HTR-8/SVneo (cell line): Measurements from ENCODE around the gene ATF7.

ENCODE experiments used
- DNase-seq: peaks from one replicate; pipeline ENCODE4 v3.0.0; 2011; ENCODE audit warnings: low spot score, mixed read lengths; ENCODE audit not compliant: insufficient read length
- FAIRE-seq: peaks from 2 replicates; lab custom pipeline; 2011; peaks lifted over from hg19 to GRCh38; lab: Jason Lieb, UNC

Gene ATF7

DNA sequence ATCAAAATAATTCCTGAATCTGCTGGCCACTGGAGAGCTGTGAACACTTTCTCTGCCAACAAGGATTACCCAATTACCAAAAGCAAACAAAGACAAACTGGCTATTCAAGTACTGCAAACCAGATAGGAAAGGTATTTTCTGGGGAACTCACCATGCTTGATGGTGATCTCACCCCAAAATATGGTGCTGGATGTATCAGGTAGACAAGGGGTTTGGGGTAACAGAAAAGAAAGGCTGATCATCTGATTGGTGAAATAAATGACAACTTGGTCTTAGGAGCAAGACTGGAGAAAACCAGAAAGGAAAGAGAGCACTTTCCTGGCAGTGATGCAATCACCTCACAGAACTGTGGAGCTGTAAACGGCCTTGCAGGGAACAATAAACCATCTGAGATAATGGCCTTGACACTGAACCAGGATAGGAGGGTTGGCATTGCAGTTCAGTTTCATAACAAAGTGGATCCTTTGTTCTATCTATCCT lies 87.9 kb downstream of the ATF7 start:
- DNase-seq (no peak), FAIRE-seq (no peak)

GRCh38 chr12:53536962-53537361 lies 89.2 kb downstream of the ATF7 start:
- DNase-seq, result no peak

GRCh38 chr12:53533471-53533870 lies 92.7 kb downstream of the ATF7 start:
- no peak for DNase-seq
- no peak for FAIRE-seq

More at GRCh38 chr12:53536962-53537361, 89.2 kb downstream of the ATF7 start:
- FAIRE-seq, result no peak

DNA sequence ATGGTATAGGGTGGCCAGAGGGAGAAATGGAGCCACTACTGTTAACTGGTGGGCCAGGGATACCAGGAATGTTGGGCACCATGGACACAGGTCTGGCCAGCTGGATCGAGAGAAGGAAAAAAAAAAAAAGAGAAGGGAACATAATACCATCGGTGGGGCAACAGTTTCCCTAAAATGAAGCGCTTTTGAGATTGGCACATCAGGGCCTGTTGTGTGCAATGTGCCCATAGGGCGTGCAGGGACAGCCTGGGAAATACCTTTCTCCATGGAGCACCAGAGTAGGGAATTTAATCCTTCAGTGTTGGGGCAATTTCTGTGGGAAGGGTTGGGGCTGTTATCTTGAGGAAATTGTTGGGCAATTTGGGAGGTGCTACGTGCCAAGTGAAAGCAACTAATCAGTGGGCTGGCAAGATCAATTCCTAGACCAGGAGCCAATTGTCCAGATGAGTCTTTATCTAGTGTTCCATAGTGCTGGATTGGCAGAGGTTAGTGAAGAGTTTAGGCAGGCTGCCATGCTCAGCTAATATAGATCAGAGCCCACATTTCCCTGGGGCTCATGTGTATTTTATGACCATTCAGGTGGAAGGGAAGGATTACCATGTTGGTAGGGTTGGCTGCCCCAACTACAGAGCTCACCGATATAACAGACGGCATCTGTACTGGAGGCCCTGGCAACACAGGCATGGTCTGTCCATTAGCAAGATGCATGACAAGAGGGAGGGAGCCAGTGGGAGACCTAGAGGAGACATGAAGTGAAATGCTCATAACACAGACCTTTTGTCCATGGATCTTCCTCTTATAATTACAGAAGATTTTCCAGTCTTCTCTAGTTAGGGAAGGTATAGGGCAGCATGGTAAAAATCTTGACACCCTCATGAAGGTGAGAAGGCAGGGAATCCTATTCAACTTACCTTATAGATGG lies 93.4 kb downstream of the ATF7 start:
- FAIRE-seq (no peak), DNase-seq (no peak)

- FAIRE-seq, result no peak
- DNase-seq, result no peak
These were observed 94.2 kb downstream of the ATF7 start for GRCh38 chr12:53532021-53532420.

DNA sequence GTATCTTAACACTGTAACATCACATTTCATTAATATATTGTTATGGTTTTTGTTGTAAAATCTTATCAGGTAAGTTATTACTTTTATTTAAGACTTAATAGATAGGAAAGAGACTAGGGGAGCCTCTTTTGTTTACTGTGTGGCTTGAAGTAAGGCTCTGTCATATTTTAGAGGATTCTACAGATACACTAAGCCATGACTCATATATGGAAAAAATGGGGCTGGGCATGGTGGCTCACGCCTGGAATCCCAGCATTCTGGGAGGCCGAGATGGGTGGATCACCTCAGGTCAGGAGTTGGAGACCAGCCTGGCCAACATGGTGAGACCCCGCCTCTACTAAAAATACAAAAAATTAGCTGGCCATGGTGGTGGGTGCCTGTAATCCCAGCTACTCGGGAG lies 95.3 kb downstream of the ATF7 start:
- DNase-seq (no peak), FAIRE-seq (no peak)

GRCh38 chr12:53530061-53530460 lies 96.1 kb downstream of the ATF7 start:
- no peak for FAIRE-seq
- DNase-seq, result no peak

GRCh38 chr12:53524476-53524875 lies 101.7 kb downstream of the ATF7 start:
- DNase-seq (no peak), FAIRE-seq (no peak)

DNA sequence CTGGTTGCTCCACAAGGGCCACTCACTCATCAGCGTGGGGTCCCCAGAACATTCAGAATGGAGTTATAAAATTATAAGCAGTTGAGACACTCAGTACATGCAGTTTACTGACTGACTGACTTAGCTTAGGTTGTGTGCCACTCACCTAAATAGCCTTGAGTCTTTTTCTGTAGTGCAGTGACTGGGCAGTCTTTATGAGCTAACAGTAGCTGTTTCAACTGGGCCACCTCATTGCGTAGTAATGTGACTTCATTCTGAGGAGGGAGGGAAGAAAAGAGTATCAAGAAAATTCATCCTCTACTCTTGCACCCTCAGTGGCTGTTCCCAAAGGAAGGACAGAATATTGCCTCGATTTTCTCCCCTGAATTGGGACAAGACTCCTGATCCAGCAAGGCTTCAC lies 103.1 kb downstream of the ATF7 start:
- no peak for DNase-seq
- no peak for FAIRE-seq

- FAIRE-seq (no peak), DNase-seq (no peak)
These were observed 107.8 kb downstream of the ATF7 start for GRCh38 chr12:53518381-53518780.

DNA sequence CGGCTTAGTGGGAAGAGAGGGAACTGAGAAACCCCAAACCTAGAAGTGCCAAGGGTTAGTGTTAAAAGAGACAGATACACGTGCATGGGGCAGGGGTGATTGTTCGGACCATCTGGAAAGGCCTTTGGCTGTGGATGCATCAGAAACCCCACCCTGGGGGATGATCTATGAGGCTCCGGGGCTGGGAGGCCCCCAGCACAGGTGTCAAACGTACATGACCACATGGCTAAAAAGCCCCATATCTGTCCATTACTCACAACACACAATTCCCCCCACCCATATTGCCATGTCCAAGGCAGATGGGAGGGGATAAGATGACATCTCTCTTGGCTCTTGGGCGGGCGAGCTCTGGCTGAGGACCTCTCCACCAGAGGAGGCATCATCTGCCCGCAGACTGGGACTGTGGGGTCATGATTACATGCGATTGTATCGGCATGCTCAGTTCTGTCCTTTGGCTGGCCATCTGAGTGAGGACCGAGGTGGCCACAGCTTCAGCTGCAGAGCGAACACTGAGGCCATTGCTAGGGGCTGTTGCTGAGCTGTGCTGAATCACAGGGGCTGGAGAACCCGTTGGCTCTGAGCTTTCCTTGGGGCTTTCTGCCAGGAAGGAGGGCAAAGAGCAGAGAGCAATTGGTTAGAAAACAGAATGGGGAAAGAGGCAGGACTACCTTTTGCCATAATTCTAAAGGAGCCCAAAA lies 109.3 kb downstream of the ATF7 start:
- DNase-seq, result no peak
- FAIRE-seq, result no peak

DNA sequence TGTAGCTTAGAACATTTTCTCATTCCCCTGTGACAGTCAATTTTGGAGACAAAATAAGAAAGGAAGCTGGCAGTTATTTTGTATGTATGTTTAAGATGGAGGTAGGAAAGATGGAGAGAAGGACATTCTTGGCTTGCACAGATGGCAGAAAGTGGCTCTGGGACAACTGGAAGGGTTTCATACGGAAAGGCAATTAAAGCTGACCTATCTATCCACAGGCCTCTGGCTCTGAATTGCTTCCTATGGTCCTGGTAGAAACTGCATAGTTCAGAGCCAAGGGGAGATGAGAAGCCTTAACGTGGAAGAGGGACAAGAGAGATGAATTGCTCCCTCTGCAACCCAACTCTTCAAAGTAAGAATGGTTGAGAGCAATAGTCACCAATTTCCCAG lies 110.9 kb downstream of the ATF7 start:
- no peak for DNase-seq
- FAIRE-seq, result no peak

- FAIRE-seq (no peak), DNase-seq (no peak)
These were observed 111.4 kb downstream of the ATF7 start for GRCh38 chr12:53514628-53515290.

DNA sequence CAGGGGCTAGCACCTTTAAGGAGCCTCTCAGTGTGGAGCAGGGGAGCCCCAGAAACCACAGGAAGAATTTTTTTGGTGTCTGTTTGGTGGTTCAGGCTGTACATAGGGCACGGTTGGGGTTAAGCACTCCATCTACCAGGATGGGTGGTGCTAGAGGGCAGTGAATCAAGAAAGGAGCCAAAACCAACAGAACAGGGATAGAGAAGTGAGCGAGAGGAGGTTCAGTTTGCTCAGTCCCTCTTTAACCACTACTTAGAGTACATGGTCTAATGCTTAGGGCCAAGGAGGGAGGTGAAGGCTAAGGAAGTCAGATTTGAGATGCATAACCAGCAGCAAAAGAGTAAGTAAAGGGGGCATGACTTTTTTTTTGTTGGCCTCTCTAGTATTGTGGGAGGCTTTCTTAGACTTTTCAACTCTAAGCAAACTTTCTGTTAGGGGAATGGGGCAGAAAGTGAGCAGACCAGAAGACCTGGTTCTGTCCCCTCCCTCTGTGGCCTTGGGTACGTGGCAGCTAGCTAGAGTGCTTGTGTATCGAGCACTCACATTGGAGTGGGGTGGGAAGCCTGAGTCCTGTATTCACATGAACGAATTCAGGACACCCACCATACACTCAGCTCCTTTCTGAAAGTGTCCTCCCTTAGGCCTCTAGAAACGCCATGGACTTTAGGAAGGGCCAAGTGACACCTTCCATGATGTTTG lies 112.3 kb downstream of the ATF7 start:
- no peak for DNase-seq
- no peak for FAIRE-seq

- no peak for DNase-seq
- no peak for FAIRE-seq
These were observed 115.9 kb downstream of the ATF7 start for GRCh38 chr12:53510181-53510812.

- FAIRE-seq, result peak; percentile 74
- peak; percentile 79 for DNase-seq
These were observed 117.5 kb downstream of the ATF7 start for GRCh38 chr12:53508534-53509170.

DNA sequence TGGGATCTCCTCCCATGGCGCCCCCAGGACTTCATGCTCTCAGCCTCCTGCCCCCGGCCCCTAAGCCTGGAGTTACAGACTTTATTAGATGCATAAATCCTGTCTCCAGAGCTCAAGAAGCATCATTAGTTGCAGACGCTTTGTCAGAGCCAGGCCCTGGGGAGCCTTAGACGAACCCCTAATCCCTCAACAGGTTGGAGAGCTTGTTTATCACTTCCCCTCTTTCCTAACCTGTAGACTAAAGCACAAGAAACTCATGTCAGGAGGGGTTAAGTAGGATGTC lies 118.6 kb downstream of the ATF7 start:
- FAIRE-seq (no peak), DNase-seq (no peak)

- FAIRE-seq (no peak), DNase-seq (no peak)
These were observed 119.1 kb downstream of the ATF7 start, which contains the start of gene NPFF for GRCh38 chr12:53506881-53507602. Gene NPFF (minus strand): TSS chr12:53507484. CDS start chr12:53507474, 10 bp downstream.

GRCh38 chr12:53506450-53506785 lies 119.8 kb downstream of the ATF7 start:
- FAIRE-seq (no peak), DNase-seq (no peak)
